GM23248 (cell line): ENCODE results near the gene ZNF143. TPM values are rescaled to one million over a fixed set of nuclear protein-coding genes. Genes with fewer than 3 reads are reported as not detected.

Source experiments
- DNase-seq: peaks from one replicate; pipeline ENCODE4 v3.0.0-alpha.2; 2015
- H2AFZ ChIP-seq: fragments of 200-600 bp; sonication (generic); 2 replicates; pipeline ENCODE4 v1.6.1; 2016; ENCODE audit warnings: antibody characterized with exemption
- H3F3A ChIP-seq: fragments of 200-600 bp; sonication (generic); 2 replicates; pipeline ENCODE4 v1.6.1; 2016; ENCODE audit warnings: mild to moderate bottlenecking, antibody characterized with exemption, mixed run types; ENCODE audit not compliant: insufficient read depth
- H3K27ac ChIP-seq: fragments of 200-600 bp; sonication (generic); 2 replicates; pipeline ENCODE4 v1.5.1; 2016; ENCODE audit warnings: mild to moderate bottlenecking
- H3K27me3 ChIP-seq: fragments of 200-600 bp; sonication (generic); replicated peaks from 2 replicates; pipeline ENCODE4 v1.6.1; 2016; ENCODE audit warnings: mild to moderate bottlenecking; ENCODE audit not compliant: insufficient read depth
- H3K36me3 ChIP-seq: fragments of 200-600 bp; sonication (generic); 2 replicates; pipeline ENCODE4 v1.6.1; 2016; ENCODE audit warnings: low read depth, mild to moderate bottlenecking
- H3K4me1 ChIP-seq: fragments of 200-600 bp; sonication (generic); 2 replicates; pipeline ENCODE4 v1.6.1; 2016; ENCODE audit warnings: mild to moderate bottlenecking; ENCODE audit not compliant: insufficient read depth
- H3K4me2 ChIP-seq: fragments of 200-600 bp; sonication (generic); one replicate; pipeline ENCODE4 v1.6.1; 2016; ENCODE audit warnings: mild to moderate bottlenecking; ENCODE audit not compliant: unreplicated experiment
- H3K4me3 ChIP-seq: fragments of 200-600 bp; sonication (generic); 2 replicates; pipeline ENCODE4 v1.5.1; 2016; ENCODE audit warnings: mild to moderate bottlenecking
- H3K79me2 ChIP-seq: fragments of 200-600 bp; sonication (generic); 2 replicates; pipeline ENCODE4 v1.6.1; 2016; ENCODE audit warnings: mild to moderate bottlenecking; ENCODE audit not compliant: insufficient read depth
- H3K9ac ChIP-seq: fragments of 200-600 bp; sonication (generic); 2 replicates; pipeline ENCODE4 v1.6.1; 2016; ENCODE audit warnings: mild to moderate bottlenecking
- H3K9me2 ChIP-seq: fragments of 200-600 bp; sonication (generic); 2 replicates; pipeline ENCODE4 v1.6.1; 2016; ENCODE audit warnings: mixed run types, mild to moderate bottlenecking, moderate library complexity; ENCODE audit not compliant: insufficient read depth
- H3K9me3 ChIP-seq: fragments of 200-600 bp; sonication (generic); one replicate; pipeline ENCODE4 v1.6.1; 2017; ENCODE audit warnings: low read depth
- H4K20me1 ChIP-seq: fragments of 200-600 bp; sonication (generic); 2 replicates; pipeline ENCODE4 v1.6.0; 2016; ENCODE audit not compliant: insufficient read depth
- EZH2 ChIP-seq: fragments of 200-600 bp; sonication (generic); IDR thresholded peaks from 2 replicates; pipeline ENCODE4 v1.6.1; 2018; ENCODE audit warnings: antibody characterized with exemption, mild to moderate bottlenecking; ENCODE audit not compliant: insufficient read depth, poor library complexity, severe bottlenecking
- EZH2phosphoT487 ChIP-seq: fragments of 200-600 bp; sonication (generic); IDR thresholded peaks from 2 replicates; pipeline ENCODE4 v1.6.1; 2018; ENCODE audit warnings: antibody characterized with exemption, moderate library complexity, mild to moderate bottlenecking, low read depth; ENCODE audit not compliant: insufficient read depth
- WGBS, 2 experiments: methylation state at CpG; one replicate each; pipeline ENCODE4 v1.1.6; 2015 to 2017; ENCODE audit warnings: low lambda C conversion rate in 2 of 2, low coverage in 1 of 2; ENCODE audit errors: missing lambda C conversion rate in 2 of 2; 5-methylcytosine and 5-hydroxymethylcytosine counted together
- in situ Hi-C: fragments of 300-500 bp; cut with MboI; formaldehyde crosslinking; loops from 2 replicates; pipeline ENCODE4 v1.15.0; 2020
- polyA plus RNA-seq: library from polyadenylated mRNA; unstranded; fragments of >200 nt; fragmentation: Nextera tagmentation; extraction: Ambion mirVana; gene quantifications from 2 replicates; pipeline ENCODE4 v1.2.1, GENCODE V29; 2016
- total RNA-seq: library from RNA; depleted of rRNA; stranded (reverse); fragments of >200 nt; shearing (Covaris generic); gene quantifications from 2 replicates; pipeline ENCODE4 v1.2.3, GENCODE V29; 2014

Gene ZNF143
- total and polyA plus RNA-seq, 2 experiments from 2014 or later, result 16.7 to 20.5 TPM

- DNase-seq, result no peak
These were observed 10.0 kb downstream of the ZNF143 start for GRCh38 chr11:9470765-9471164.

DNA sequence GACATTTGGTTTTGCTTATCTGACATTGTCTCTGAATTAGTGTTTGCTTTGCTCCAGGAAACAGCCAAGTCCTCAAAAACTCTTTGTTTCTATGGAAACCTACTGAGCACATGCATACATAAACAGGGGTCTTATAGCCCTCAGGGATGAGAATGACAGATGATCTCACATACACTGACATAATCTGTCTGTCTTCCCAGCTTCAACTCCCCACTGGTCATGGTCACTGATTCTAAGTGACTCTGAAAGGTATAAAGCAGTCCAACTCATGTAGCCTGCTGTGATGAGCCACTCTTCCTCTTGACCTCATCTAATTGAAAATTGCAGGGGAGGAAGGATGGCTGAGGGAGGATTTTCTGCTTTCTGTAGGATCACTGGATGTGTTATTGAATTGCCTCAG is 12.6 kb downstream of the ZNF143 start:
- in situ Hi-C loops, result no loop called here
- no peaks in the 10 kb centered on the region for H3K4me1 ChIP-seq
- no peaks in the 10 kb centered on the region for H3K9me2 ChIP-seq
- no peaks in the 10 kb centered on the region for H3K9me3 ChIP-seq
- no peaks in the 10 kb centered on the region for H4K20me1 ChIP-seq
- H3K9ac ChIP-seq, result no peak overlapping the region
- H3K27ac ChIP-seq, result no peak overlapping the region
- TF ChIP-seq EZH2 (no peak), EZH2phosphoT487 (no peak)
- H3K4me2 ChIP-seq, result no peak overlapping the region
- no peak overlapping the region for H3K4me3 ChIP-seq
- no peak overlapping the region for H2AFZ ChIP-seq
- no peaks in the 10 kb centered on the region for H3F3A ChIP-seq
- H3K79me2 ChIP-seq, result peaks cover 23% of the 10 kb centered on the region
- peaks cover 11% of the 10 kb centered on the region; the same call in 1 of the 2 replicates for H3K36me3 ChIP-seq
- no peaks in the 10 kb centered on the region for H3K27me3 ChIP-seq
- DNase-seq, result no peak

More at GRCh38 chr11:9470765-9471164, 10.0 kb downstream of the ZNF143 start:
- Histone ChIP-seq H3K9ac (no peak overlapping the region), H3K9me3 (no peaks in the 10 kb centered on the region), H2AFZ (no peak overlapping the region), H3K27ac (no peak overlapping the region), H3K4me3 (no peak overlapping the region), H3K27me3 (no peaks in the 10 kb centered on the region), H3F3A (no peaks in the 10 kb centered on the region), H3K36me3 (peaks cover 7% of the 10 kb centered on the region; the same call in 1 of the 2 replicates), H3K79me2 (peaks cover 50% of the 10 kb centered on the region), H4K20me1 (no peaks in the 10 kb centered on the region), H3K4me1 (no peaks in the 10 kb centered on the region), H3K9me2 (no peaks in the 10 kb centered on the region), H3K4me2 (no peak overlapping the region)
- WGBS, 2 experiments, result 98 to 100% methylated on average over 4 of the region's 4 CpGs
- TF ChIP-seq EZH2, result no peak
- TF ChIP-seq EZH2phosphoT487, result no peak
- in situ Hi-C loops, result no loop called here

GRCh38 chr11:9479899-9480298 is 19.1 kb downstream of the ZNF143 start:
- Histone ChIP-seq H3K9ac (no peak overlapping the region), H3K4me1 (no peaks in the 10 kb centered on the region), H3K4me3 (no peak overlapping the region), H3K9me3 (no peaks in the 10 kb centered on the region), H3K27me3 (no peaks in the 10 kb centered on the region), H3K79me2 (no peaks in the 10 kb centered on the region), H3F3A (no peaks in the 10 kb centered on the region), H3K4me2 (no peak overlapping the region), H2AFZ (no peak overlapping the region), H3K36me3 (peaks cover 26% of the 10 kb centered on the region), H3K27ac (no peak overlapping the region), H4K20me1 (no peaks in the 10 kb centered on the region), H3K9me2 (no peaks in the 10 kb centered on the region)
- TF ChIP-seq EZH2phosphoT487, result no peak
- TF ChIP-seq EZH2, result no peak
- WGBS, 2 experiments, result 77 to 81% methylated on average over 2 of the region's 2 CpGs
- no peak for DNase-seq
- in situ Hi-C loops, result no loop called here

DNA sequence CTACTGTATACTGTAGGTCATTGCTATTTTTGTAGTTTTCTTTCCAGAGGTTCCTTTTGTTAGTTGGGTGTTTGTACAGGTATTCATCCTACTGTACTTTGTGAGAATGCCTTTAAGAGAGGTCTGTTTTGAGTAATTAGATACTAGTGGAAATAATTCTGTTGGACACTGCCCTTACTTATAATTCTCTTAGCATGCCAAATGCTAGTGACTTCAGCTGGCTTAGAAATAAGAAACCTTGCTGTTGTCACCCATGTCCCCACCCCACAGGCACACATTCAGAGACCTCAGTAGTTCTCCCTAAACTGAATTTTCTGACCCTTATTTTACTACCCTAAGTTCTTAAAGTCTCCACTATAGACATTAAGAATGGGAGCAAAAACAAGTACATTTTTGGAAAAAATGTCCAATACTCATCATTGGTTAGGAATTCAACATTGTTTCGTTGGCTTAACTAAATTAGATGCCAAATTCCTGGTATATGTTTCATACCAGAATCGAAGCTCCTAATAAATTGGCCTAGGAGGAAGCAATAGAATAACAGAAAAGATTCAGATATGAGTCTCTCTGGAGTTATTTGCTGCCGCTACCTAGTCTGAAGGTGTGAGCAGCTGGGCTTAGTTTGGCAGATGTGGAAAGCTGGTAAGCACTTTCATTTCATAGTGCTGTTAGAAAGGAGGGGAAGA is 28.4 kb downstream of the ZNF143 start:
- Histone ChIP-seq H3K4me1 (peaks cover 31% of the 10 kb centered on the region), H2AFZ (peak overlapping the region; percentile 68), H3K36me3 (peaks cover 8% of the 10 kb centered on the region; the same call in 1 of the 2 replicates), H3K9me3 (no peaks in the 10 kb centered on the region), H4K20me1 (no peaks in the 10 kb centered on the region), H3K27ac (peak overlapping the region; percentile 56), H3K79me2 (peaks cover 4% of the 10 kb centered on the region; the same call in 1 of the 2 replicates), H3K4me2 (peak overlapping the region; percentile 93), H3K9ac (peak overlapping the region; percentile 56), H3K27me3 (no peaks in the 10 kb centered on the region), H3F3A (peaks cover 25% of the 10 kb centered on the region), H3K9me2 (no peaks in the 10 kb centered on the region), H3K4me3 (peak overlapping the region; percentile 64)
- DNase-seq, result peak; percentile 84
- WGBS, 2 experiments, result 1 to 3% methylated on average over 3 of the region's 3 CpGs
- in situ Hi-C loops, result no loop called here
- no peak for TF ChIP-seq EZH2phosphoT487
- no peak for TF ChIP-seq EZH2
